Middle frontal gyrus (tissue), 1 donor: ENCODE results near the gene RFX3.

Experiments used
- DNase-seq: peaks from one replicate; pipeline ENCODE4 v3.0.0-alpha.2; 2015; ENCODE audit warnings: low spot score; ENCODE audit errors: extremely low spot score

Gene RFX3

DNA sequence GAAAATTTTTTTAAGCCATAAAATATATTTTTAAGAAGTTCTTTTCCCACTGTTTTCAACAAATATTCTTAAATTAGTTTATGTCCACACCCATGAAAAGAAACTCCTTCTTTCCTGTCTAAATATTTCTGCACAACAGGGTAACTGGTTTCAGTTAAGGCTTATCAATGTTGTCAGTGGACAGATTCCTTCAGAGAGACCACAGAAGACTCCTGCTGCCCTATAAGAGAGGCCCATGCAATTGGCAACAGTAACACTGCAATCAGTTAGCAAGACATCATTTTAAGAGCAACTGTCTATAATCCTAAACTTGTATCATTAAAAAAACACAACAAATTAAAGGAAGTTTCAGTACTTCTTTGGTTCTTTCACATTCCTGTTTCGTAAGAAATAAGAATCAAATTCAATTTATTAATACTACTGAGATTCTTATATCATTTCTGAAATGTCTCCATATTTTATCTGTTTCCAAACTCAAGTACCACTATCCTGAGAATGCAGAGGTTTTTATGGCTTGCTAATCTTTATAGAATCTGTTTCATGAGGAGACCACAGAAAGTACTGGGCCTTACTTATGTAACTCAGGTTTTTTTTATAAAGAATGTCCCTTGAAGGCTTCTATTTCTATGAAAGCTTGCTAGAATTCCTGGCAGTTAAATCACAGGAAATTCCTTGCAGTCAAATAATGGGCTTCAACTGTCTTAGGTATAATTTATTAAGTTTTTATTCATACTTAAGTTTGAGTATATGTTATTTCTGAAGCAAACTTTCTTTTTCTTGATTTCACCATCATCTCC lies 240.2 kb downstream of the RFX3 start:
- DNase-seq: no peak

DNA sequence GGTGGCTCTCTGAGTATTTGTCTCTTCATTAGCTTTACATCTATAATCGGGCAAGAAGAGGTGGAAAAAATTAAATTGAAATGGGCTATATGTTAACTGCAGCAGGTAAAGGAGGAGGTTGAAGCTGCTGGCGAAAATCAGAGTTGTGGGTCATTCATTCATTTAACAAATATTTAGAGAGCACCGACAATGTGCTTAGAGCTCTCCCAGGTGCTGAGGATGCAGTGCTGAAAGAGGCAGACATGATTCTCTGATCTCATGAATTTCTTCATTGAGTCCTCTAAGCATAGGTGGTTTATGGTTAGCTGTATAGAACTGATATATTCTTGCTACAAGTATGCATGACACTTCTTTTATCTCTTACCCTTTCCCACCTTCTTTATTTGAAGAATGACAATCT lies 243.4 kb downstream of the RFX3 start:
- no peak for DNase-seq

DNA sequence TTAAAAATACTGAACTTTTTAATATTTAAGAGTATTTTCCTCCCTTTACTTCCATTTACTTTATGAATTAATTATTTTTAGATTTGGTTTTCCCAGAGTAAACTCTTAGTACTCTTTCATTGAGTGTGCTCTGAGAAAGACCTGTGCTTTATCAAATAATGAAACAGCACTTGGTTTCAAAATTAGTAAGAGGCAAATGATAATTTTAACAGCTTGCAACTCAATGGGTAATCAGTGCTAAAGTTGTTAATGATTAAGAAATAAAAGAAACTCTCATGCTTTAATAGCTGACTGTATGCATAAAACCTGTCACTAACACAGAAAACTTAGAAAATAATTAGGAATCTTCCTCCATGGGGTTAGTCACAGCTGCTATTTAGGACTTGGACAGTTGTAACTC lies 244.4 kb downstream of the RFX3 start:
- no peak for DNase-seq

- no peak for DNase-seq
Measured at GRCh38 chr9:3277200-3277599, 248.6 kb downstream of the RFX3 start.

DNA sequence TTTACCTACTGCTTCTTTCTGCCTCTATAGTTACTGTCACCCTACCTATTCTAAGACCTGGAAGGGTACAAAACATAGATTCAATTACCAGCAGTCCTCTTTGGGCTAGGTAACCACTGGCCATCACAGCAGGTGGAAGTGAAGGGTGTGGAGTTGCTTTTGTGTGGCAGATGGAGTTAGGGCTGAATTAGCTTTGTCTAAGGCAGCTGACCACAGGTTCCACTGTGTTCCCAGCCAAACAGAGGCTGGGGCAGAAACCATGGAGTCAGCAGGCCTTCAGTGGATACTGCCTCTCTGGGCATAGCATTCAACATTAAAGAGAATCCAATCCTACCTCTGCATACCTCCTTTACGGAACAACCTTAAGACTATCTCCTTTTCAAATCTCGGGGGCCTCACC lies 254.2 kb downstream of the RFX3 start:
- DNase-seq: no peak

GRCh38 chr9:3271157-3271556 lies 254.6 kb downstream of the RFX3 start:
- no peak for DNase-seq

- DNase-seq: no peak
Measured at GRCh38 chr9:3268223-3268622, 257.6 kb downstream of the RFX3 start.

- DNase-seq: no peak
Measured at GRCh38 chr9:3263698-3264097, 262.1 kb downstream of the RFX3 start.

GRCh38 chr9:3262826-3263529 lies 262.8 kb downstream of the RFX3 start:
- DNase-seq: no peak

DNA sequence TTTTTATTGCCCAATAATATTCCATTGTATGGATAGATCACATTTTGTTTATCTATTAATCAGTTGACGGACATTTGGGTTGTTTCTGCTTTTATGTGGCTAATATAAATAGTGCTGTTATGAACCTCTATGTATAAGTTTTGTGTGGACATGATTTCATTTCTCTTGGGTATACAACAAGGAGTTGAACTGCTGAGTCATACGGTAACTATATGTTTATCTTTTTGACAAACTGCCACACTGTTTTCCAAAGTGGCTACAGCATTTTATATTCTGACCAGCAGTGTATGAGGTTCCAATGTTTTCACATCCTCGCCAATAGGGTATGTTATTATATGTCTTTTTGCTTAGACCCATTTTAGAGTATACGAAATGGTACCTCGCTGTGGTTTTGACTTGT lies 264.3 kb downstream of the RFX3 start:
- DNase-seq: no peak

DNA sequence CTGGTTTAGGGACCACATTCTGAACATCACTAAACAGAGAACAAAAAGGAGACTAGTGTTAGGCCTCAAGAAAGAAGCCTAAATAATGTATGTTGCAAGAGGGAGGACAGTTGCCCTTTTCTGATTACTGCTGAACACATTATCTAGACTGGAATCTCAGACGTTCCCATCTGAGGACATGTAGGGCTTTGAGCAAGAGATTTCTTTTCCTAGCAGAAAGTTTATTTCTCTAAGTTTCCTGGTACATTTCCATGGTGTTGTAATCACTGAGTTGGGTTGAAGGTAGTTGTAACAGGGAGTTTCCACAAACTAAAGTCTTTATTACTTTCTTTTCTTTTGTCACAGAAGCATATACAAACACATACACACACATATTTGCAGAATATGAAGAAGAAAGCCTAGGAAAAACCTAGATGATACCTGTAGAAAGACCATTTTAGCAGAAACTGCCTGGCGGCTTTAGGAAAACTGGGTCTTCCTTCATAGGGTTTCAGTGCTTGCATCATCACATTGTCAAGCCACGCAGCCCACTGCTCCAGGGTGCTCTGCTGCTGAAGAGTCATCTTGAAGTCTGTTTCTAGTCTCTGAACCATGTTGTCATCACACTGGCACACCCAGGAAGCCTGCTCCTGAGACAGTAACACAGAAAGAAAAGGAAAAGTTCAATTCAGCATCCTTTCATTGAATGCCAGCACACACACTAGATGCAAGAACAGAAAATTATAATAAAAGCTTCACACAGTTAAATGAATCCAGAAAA lies 269.1 kb downstream of the RFX3 start:
- no peak for DNase-seq

DNA sequence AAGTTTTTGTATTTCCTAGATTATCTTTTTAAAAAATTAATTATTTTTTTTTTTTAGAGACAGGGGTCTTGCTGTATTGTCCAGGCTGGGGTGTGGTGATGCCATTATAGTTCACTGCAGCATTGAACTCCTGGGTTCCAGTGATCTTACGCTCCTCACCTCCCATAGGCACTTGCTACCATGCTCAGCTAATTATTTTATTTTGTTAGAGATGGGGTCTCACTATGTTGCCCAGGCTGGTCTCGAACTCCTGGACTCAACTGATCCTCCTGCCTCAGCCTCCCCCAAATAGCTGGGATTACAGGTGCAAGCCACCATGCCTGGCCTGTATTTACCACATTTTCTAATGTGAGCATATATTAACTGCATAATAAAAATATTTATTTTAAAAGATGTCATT lies 274.5 kb downstream of the RFX3 start:
- DNase-seq: no peak

GRCh38 chr9:3250741-3251140 lies 275.1 kb downstream of the RFX3 start:
- no peak for DNase-seq

- no peak for DNase-seq
Measured at GRCh38 chr9:3247211-3247610, 278.6 kb downstream of the RFX3 start.

DNA sequence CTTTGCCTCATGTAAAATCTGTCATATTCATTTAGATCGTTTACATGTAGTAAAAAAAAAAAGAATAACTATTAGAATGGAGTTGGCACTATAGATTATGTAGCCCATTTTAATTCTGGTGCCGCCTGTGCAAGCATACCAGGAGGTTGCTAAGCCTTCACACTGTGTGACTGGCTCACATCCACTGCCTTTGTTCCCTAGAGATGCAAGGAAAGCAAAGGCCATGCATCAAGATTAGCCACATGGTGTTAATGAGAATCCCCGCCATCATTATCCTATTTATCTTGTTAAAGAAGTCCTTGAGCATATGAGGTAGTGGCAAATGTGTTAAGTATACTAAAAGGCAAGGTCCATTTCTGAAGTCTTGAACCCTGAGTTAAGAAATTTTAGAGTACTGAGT lies 279.6 kb downstream of the RFX3 start:
- DNase-seq: no peak

DNA sequence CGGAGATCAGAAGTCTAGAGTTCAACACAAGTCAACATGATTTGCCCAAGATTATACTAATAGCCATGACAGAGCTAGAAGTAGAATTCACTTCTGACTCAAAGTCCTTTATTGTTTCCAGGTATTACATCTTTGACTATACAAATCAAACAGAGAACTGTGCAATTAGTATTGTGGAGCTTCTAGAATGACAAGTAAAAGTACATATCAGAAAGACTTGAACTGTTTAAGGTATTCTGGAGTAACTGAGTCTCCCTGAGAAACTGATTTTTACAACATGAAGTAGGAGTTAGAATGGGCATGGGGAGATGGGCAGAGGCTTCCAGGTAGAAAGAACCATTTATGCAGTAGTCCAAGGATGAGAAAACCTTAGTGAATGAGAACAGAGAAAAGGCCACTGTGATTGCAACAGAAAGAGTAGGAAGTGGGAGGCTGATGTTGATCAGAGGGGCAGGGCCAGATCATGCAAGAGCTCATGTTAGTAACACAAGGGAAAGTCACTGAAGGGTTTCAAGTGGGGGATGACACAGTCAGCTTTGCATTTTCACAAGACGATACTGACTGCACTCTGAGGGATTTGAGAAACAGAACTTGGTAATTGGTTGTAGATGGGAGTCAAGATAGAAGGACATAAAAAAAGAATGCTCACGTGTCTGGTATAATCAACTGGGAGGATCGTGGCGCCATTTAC lies 280.7 kb downstream of the RFX3 start:
- no peak for DNase-seq

DNA sequence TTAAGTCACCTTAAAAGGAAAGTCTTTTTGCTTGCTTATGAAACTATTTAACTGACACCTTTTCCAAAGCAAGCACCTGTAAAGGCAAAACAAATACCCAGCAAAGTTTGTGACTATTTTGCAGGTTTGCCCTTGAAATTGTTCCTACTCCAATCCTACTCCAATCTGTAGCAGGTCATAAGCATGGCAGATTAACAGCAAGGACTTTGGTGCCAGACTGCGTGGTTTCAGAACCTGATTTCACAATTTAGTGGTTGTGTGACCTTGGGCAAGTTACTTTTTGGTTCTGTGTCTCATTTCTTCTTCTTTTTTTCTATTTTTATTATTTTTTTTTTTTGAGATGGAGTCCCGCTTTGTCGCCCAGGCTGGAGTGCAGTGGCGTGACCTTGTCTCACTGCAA lies 282.1 kb downstream of the RFX3 start:
- no peak for DNase-seq

DNA sequence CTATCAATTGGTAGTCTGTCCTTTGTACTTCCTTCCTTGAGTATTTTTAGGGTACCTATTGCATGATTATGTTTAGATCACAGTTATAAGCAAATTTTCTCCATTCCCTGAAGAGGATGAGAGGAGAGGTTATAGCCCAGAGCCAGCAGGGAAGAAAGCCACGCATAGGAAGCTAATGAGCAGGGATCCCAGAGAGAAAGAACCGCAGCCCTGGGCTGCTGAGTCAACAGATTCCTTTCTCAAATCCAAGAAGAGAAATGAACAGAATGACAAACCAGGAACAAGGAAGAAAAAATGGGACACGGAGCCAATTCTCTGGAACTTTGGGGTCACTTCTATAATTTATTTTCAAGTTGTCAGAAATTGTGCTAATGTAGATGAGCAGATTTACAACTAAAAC lies 284.5 kb downstream of the RFX3 start:
- no peak for DNase-seq

DNA sequence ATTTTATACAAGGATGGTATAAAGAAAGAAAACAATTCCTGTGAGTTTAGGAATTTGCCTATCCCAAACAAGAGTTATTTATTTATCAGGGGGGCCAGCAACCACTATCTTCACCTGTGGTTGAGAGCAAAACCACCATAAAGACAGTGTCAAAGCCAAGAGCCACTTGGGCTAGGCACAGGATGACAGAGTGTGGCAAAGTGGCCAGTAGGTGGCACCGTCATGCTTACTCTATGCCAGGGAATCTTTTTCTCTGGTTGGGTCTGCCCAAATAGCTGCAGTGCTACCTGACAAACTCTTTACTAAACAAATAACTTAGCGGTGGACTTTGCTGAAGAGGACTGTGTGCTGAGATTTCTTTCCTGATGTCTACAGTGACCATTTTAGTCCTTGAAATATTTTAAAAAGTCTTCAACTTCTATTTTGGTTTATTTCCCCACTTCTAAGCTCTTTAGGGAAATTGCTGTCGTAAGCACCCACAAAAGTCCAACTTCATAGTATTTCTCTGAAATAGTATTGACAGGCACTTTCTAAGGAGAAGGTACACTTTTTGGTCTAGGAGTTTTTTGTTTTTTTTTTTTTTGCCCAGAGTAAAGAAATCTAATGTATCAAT lies 285.0 kb downstream of the RFX3 start:
- peak; percentile 44 for DNase-seq

- no peak for DNase-seq
Measured at GRCh38 chr9:3239240-3239639, 286.6 kb downstream of the RFX3 start.

DNA sequence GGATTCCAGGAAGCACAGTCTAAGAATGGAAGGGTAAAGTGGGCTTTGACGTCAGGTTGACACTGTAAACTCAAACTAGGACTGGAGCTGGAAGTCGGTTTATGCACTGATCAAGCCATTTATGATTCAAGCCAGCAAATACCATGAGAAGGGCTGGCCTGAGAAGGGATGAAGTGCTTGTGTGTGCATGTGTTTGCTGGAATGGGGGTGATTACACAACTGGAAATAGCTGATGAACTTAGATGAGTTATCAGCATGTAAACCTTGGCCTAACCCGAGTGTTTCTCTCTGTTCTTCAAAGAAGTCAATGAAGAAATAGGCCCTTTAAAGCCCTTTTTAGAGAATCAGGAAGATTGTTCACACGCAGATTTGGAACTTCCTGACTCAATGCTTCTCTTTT lies 287.6 kb downstream of the RFX3 start:
- no peak for DNase-seq
